Endometrial microvascular endothelial cells (primary cell): ENCODE measurements around the gene CREBRF. TPM values are rescaled to one million over a fixed set of nuclear protein-coding genes. Genes with fewer than 3 reads are reported as not detected.

Source experiments
- total RNA-seq: library from RNA; depleted of rRNA; stranded (reverse); fragments of >200 nt; gene quantifications from one replicate; pipeline ENCODE4 v1.2.3, GENCODE V29; 2015; ENCODE audit errors: inconsistent ontology term

CREBRF gene
- total RNA-seq, 1 donor from 2014 or later, result 5.2 TPM

Other genes starting within 250 kb of the CREBRF start
- gene ERGIC1, start 222.1 kb upstream of the CREBRF start, total RNA-seq, result 129 TPM
- 59.2 TPM for gene RPL26L1, start 96.9 kb upstream of the CREBRF start, total RNA-seq
- 214 TPM for gene ATP6V0E1, start 72.6 kb upstream of the CREBRF start, total RNA-seq
- 24.2 TPM for gene BNIP1, start 88.2 kb downstream of the CREBRF start, total RNA-seq
- gene NKX2-5, start 178.9 kb downstream of the CREBRF start, total RNA-seq, result not detected